Activated CD8-positive, alpha-beta T cell treated with anti-CD3 and anti-CD28 coated beads for 36 hours (primary cell): Measurements from ENCODE around the gene KIAA0513. TPM values are rescaled to one million over a fixed set of nuclear protein-coding genes. Genes with fewer than 3 reads are reported as not detected.

ENCODE experiments used
- ATAC-seq: fragments of 200-7000 bp; cut with Tn5 transposase; one replicate; pipeline ENCODE4 v1.10.0; 2021; ENCODE audit warnings: mild to moderate bottlenecking, moderate library complexity
- CTCF ChIA-PET: fragments of 350-600 bp; sonication (Branson Sonifier 250); formaldehyde crosslinking; loops from one replicate; lab custom pipeline; 2021; ENCODE audit warnings: antibody characterized with exemption; lab: Charles Lee
- POLR2A ChIA-PET: fragments of 350-600 bp; sonication (Branson Sonifier 250); formaldehyde crosslinking; loops from one replicate; lab custom pipeline; 2021; ENCODE audit warnings: antibody characterized with exemption; lab: Charles Lee
- DNase-seq: peaks from one replicate; pipeline ENCODE4 v3.0.0-alpha.2; 2020
- H3K27ac Mint-ChIP-seq: one replicate; pipeline ENCODE4 v1.8.0; 2021; ENCODE audit warnings: mild to moderate bottlenecking, mixed read lengths
- H3K27me3 Mint-ChIP-seq: one replicate; pipeline ENCODE4 v1.8.0; 2021; ENCODE audit warnings: mixed read lengths
- H3K36me3 Mint-ChIP-seq: one replicate; pipeline ENCODE4 v1.8.0; 2021; ENCODE audit warnings: low read depth, mixed read lengths
- H3K4me1 Mint-ChIP-seq: one replicate; pipeline ENCODE4 v1.8.0; 2021; ENCODE audit warnings: low read depth, mixed read lengths
- H3K4me3 Mint-ChIP-seq: one replicate; pipeline ENCODE4 v1.8.0; 2021; ENCODE audit warnings: mild to moderate bottlenecking, moderate library complexity, mixed read lengths
- H3K9me3 Mint-ChIP-seq: one replicate; pipeline ENCODE4 v1.8.0; 2021; ENCODE audit warnings: mixed read lengths
- intact Hi-C: fragments of 100-400 bp; cut with micrococcal nuclease; formaldehyde crosslinking; loops from one replicate; pipeline ENCODE4 v1.10.0; 2022
- total RNA-seq, 2 experiments: library from RNA; stranded (reverse); gene quantifications; one replicate each; pipeline ENCODE4 v1.2.3, GENCODE V29; 2021
- TF ChIP-seq, protein P1 (sequence below): fragments of 200-600 bp; IDR thresholded peaks from one replicate; pipeline ENCODE4 v1.8.0; 2022; ENCODE audit warnings: antibody characterized with exemption, mild to moderate bottlenecking

KIAA0513 gene
- total RNA-seq, 2 experiments from 2014 or later: 3.9 to 5.3 TPM

DNA sequence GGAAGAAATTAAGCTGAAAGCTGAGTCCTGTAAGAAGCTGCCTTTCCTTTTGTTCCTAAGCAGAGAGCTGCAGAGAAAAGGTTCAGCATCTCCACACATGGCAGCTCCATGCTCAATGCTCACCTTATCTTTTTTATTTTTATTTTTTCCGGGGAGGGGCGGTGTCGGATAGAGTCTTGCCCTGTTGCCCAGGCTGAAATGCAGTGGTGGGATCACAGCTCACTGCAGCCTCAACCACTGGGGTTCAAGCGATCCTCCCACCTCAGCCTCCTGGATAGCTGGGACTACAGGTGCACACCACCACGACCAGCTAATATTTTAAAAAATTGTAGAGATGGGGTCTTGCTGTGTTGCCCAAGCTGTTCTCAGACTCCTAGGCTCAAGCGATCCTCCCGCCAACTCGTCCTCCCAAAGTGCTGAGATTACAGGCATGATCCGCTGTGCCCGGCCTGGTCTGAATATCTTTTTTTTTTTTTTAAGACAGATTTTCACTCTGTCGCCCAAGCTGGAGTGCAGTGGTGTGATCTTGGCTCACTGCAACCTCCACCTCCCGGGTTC is 112.9 kb downstream of the KIAA0513 start:
- CTCF ChIA-PET: interaction anchor here (1.7 kb wide), 1 partner anchor 25 kb away, joined by 8 read pairs; no protein-coding TSS in a partner anchor
- no peaks in the 10 kb centered on the region for H3K9me3 Mint-ChIP-seq
- intact Hi-C loops: no loop called here
- H3K27me3 Mint-ChIP-seq: peaks cover 34% of the 10 kb centered on the region
- ATAC-seq (no peak), DNase-seq (no peak)
- no peaks in the 10 kb centered on the region for H3K36me3 Mint-ChIP-seq
- H3K27ac Mint-ChIP-seq: no peak overlapping the region
- TF ChIP-seq, protein P1, sequence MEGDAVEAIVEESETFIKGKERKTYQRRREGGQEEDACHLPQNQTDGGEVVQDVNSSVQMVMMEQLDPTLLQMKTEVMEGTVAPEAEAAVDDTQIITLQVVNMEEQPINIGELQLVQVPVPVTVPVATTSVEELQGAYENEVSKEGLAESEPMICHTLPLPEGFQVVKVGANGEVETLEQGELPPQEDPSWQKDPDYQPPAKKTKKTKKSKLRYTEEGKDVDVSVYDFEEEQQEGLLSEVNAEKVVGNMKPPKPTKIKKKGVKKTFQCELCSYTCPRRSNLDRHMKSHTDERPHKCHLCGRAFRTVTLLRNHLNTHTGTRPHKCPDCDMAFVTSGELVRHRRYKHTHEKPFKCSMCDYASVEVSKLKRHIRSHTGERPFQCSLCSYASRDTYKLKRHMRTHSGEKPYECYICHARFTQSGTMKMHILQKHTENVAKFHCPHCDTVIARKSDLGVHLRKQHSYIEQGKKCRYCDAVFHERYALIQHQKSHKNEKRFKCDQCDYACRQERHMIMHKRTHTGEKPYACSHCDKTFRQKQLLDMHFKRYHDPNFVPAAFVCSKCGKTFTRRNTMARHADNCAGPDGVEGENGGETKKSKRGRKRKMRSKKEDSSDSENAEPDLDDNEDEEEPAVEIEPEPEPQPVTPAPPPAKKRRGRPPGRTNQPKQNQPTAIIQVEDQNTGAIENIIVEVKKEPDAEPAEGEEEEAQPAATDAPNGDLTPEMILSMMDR: no peak
- POLR2A ChIA-PET: no interaction called here
- no peak overlapping the region for H3K4me3 Mint-ChIP-seq
- H3K4me1 Mint-ChIP-seq: peaks cover 9% of the 10 kb centered on the region

DNA sequence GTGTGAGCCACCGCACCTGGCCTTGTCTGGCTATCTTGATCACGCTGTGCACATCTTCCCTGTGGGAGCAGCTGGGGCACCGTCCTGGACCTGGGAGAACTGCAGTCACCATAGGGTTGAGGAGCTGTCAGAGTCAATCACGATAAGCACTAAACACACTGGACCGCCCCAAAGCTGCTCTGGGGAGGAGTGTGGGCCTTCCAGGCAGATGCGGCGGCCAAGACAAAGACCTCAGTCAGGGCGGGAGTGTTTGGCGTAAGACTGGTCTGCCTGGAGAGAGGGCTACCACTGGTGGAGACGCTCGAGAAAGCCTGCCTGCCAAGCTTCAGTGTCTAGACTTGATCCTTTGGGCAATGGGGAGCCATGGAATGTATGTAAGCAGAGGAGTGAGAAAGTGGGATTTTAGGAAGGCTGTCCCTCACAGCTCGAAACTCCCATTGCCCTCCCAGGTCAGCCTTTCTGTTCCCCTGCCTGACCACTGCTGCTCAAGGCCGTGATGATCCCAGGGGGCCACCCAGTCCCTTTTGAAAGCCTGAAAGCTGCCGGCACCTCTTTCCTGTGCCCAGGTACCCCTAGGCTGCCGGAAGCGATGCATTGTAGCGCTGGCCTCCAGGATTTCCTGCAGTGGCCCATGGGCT is 114.0 kb downstream of the KIAA0513 start:
- no peak overlapping the region for H3K27ac Mint-ChIP-seq
- H3K27me3 Mint-ChIP-seq: peaks cover 27% of the 10 kb centered on the region
- H3K4me3 Mint-ChIP-seq: no peak overlapping the region
- no peaks in the 10 kb centered on the region for H3K9me3 Mint-ChIP-seq
- intact Hi-C loops: no loop called here
- ChIA-PET CTCF (interaction anchor here (0.5 kb wide), 1 partner anchor 21 kb away, joined by 3 read pairs; no protein-coding TSS in a partner anchor), POLR2A (no interaction called here)
- peaks cover 6% of the 10 kb centered on the region for H3K4me1 Mint-ChIP-seq
- DNase-seq: no peak
- TF ChIP-seq, protein P1: no peak
- no peak for ATAC-seq
- H3K36me3 Mint-ChIP-seq: no peaks in the 10 kb centered on the region

DNA sequence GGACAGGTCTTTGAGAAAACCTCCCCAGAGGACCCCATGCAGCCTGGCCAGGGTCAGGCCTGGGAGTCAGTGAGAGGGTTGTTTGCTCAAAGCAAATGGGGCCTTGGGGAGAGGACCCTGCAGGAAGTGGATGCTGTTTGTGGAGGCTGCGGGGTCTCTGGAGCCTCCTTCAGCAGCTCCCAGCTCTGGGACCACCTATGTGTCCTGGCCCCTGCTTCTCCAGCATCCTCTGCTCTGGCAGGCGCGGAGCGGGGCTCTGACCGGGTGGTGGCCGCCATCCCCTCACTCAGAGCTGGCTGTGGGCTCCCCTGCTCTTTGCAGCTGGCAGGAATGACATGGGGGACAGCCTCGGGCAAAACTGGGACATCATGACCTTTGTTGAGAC is 114.5 kb downstream of the KIAA0513 start:
- ChIA-PET POLR2A (no interaction called here), CTCF (interaction anchor here (0.5 kb wide), 1 partner anchor 21 kb away, joined by 3 read pairs; no protein-coding TSS in a partner anchor)
- no peaks in the 10 kb centered on the region for H3K9me3 Mint-ChIP-seq
- no peak overlapping the region for H3K4me3 Mint-ChIP-seq
- peaks cover 3% of the 10 kb centered on the region for H3K4me1 Mint-ChIP-seq
- DNase-seq (no peak), ATAC-seq (no peak)
- peaks cover 23% of the 10 kb centered on the region for H3K27me3 Mint-ChIP-seq
- no peaks in the 10 kb centered on the region for H3K36me3 Mint-ChIP-seq
- intact Hi-C loops: no loop called here
- no peak overlapping the region for H3K27ac Mint-ChIP-seq
- TF ChIP-seq, protein P1: no peak

DNA sequence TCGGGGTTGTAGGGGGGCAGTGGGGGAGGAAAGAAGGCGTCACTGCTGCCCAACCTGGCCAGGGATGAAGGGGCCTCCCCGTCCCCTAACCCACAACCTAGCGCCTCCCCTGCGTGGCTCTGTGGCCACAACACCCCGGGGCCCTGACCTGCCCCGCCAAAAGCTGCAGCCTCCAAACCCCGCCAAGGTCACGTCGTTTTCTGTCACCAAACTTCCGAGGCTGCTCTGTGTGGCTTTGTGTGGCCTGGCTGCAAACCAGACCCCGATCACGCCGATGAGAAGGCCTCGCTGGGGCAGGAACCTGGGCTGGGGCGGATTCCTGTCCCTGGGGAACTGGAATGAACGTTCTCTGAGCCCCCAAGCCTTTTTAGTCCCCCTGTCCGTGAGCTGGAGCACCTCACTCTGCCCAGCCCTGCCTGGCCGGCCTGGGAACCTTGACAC is 115.2 kb downstream of the KIAA0513 start:
- Mint-ChIP-seq H3K36me3 (no peaks in the 10 kb centered on the region), H3K9me3 (no peaks in the 10 kb centered on the region), H3K4me3 (no peak overlapping the region), H3K27ac (no peak overlapping the region), H3K4me1 (peaks cover under 1% of the 10 kb centered on the region), H3K27me3 (peaks cover 21% of the 10 kb centered on the region)
- ChIA-PET POLR2A (no interaction called here), CTCF (interaction anchor here (0.8 kb wide), 1 partner anchor 28 kb away, joined by 4 read pairs; no protein-coding TSS in a partner anchor)
- TF ChIP-seq, protein P1: no peak
- intact Hi-C loops: no loop called here
- DNase-seq (no peak), ATAC-seq (no peak)

Other genes starting within 250 kb of the KIAA0513 start
- gene CRISPLD2, start 207.8 kb upstream of the KIAA0513 start, total RNA-seq: under 1 TPM in 1 of 2 experiments, not detected in 1; 0.16 TPM
- 10 to 100 TPM; 20.7 to 23.6 TPM for gene ZDHHC7, start 16.3 kb upstream of the KIAA0513 start, total RNA-seq
- gene CIBAR2, start 84.7 kb downstream of the KIAA0513 start, total RNA-seq: not detected